H1 (cell line): ENCODE data around the gene CTBP2. TPM values are rescaled to one million over a fixed set of nuclear protein-coding genes. Genes with fewer than 3 reads are reported as not detected.

Experiments used
- CTCF ChIA-PET: fragments of 300-600 bp; sonication (Branson Sonifier 250); formaldehyde crosslinking; loops from one replicate; lab custom pipeline; 2021; ENCODE audit not compliant: partially characterized antibody; lab: Charles Lee
- POLR2A ChIA-PET: fragments of 300-600 bp; sonication (Branson Sonifier 250); formaldehyde crosslinking; loops from one replicate; lab custom pipeline; 2021; ENCODE audit warnings: inconsistent platforms; ENCODE audit not compliant: partially characterized antibody; lab: Charles Lee
- DNase-seq, 2 experiments: peaks; one replicate each; pipeline versions ENCODE4 v3.0.0 to v3.0.0-alpha.2; 2010 to 2022; ENCODE audit warnings: low spot score in 2 of 2, low read depth in 1 of 2, mixed read lengths in 1 of 2
- FAIRE-seq: peaks from 2 replicates; lab custom pipeline; 2011; peaks lifted over from hg19 to GRCh38; lab: Jason Lieb, UNC
- H2AFZ ChIP-seq: 2 replicates; pipeline ENCODE4 v1.8.1; 2012; ENCODE audit warnings: low read length, inconsistent platforms
- H2AK5ac ChIP-seq: 2 replicates; pipeline ENCODE4 v1.6.1; 2013; ENCODE audit warnings: low read depth, low read length
- H2BK120ac ChIP-seq: replicated peaks from 2 replicates; pipeline ENCODE3; 2013; ENCODE audit warnings: low read depth, low read length, inconsistent platforms
- H2BK12ac ChIP-seq: 2 replicates; pipeline ENCODE4 v1.6.1; 2013; ENCODE audit warnings: low read depth, low read length
- H2BK15ac ChIP-seq: 2 replicates; pipeline ENCODE4 v1.6.1; 2013; ENCODE audit warnings: low read length
- H2BK20ac ChIP-seq: 2 replicates; pipeline ENCODE4 v1.6.1; 2013; ENCODE audit warnings: low read length
- H2BK5ac ChIP-seq: 2 replicates; pipeline ENCODE4 v1.6.1; 2013; ENCODE audit warnings: low read depth, low read length
- H3K14ac ChIP-seq: 2 replicates; pipeline ENCODE4 v1.6.1; 2013; ENCODE audit warnings: inconsistent platforms; ENCODE audit not compliant: insufficient read length
- H3K18ac ChIP-seq: 2 replicates; pipeline ENCODE4 v1.6.1; 2013; ENCODE audit warnings: low read length; ENCODE audit errors: extremely low read depth
- H3K23ac ChIP-seq: 2 replicates; pipeline ENCODE4 v1.6.1; 2013; ENCODE audit warnings: inconsistent platforms; ENCODE audit not compliant: insufficient read length
- H3K23me2 ChIP-seq: 2 replicates; pipeline ENCODE4 v1.6.1; 2013; ENCODE audit warnings: low read depth, low read length
- H3K27ac ChIP-seq: 2 replicates; pipeline ENCODE4 v1.6.1; 2011; ENCODE audit warnings: low read depth, low read length, inconsistent platforms
- H3K27me3 ChIP-seq, 4 experiments: replicated peaks in 1 of 4; 1 replicate in 1 of 4; 2 replicates in 3 of 4; pipeline versions ENCODE4 v1.6.1 to v1.8.1; 2011 to 2013; ENCODE audit warnings: low read length in 3 of 4, mild to moderate bottlenecking in 3 of 4, inconsistent platforms in 2 of 4, mixed read lengths in 2 of 4, moderate library complexity in 1 of 4; ENCODE audit not compliant: control insufficient read depth in 3 of 4, insufficient read depth in 3 of 4; ENCODE audit errors: extremely low read depth in 1 of 4
- H3K36me3 ChIP-seq, 4 experiments: 2 replicates each; pipeline versions ENCODE4 v1.6.1 to v1.8.1; 2011 to 2013; ENCODE audit warnings: mild to moderate bottlenecking in 4 of 4, low read length in 3 of 4, moderate library complexity in 2 of 4, control low read depth in 1 of 4, inconsistent platforms in 1 of 4; ENCODE audit not compliant: insufficient read depth in 4 of 4, control insufficient read depth in 2 of 4
- H3K4ac ChIP-seq: replicated peaks from 2 replicates; pipeline ENCODE3; 2013; ENCODE audit warnings: low read length, low read depth, mixed read lengths, inconsistent platforms; ENCODE audit not compliant: insufficient read length
- H3K4me1 ChIP-seq, 4 experiments: replicated peaks in 1 of 4; 1 replicate in 1 of 4; 2 replicates in 3 of 4; pipeline versions ENCODE4 v1.6.1 to v1.8.1; 2011 to 2013; ENCODE audit warnings: low read length in 3 of 4, inconsistent platforms in 2 of 4, mixed read lengths in 1 of 4; ENCODE audit not compliant: insufficient read depth in 4 of 4, control insufficient read depth in 3 of 4
- H3K4me2 ChIP-seq, 2 experiments: 2 replicates each; pipeline versions ENCODE4 v1.6.1 to v1.8.1; 2011 to 2013; ENCODE audit warnings: low read depth in 2 of 2, low read length in 2 of 2, control low read depth in 1 of 2, inconsistent platforms in 1 of 2, mild to moderate bottlenecking in 1 of 2; ENCODE audit not compliant: insufficient read depth in 1 of 2
- H3K4me3 ChIP-seq, 4 experiments: fragments of 200-600, 300-600 bp in 1 of 4; sonication (generic), shearing (Covaris generic), sonication (Bioruptor Twin) in 1 of 4; 2 replicates each; pipeline versions ENCODE4 v1.5.1 to v1.8.1; 2011 to 2016; ENCODE audit warnings: low read length in 4 of 4, low read depth in 3 of 4, control low read depth in 2 of 4, inconsistent platforms in 2 of 4, mild to moderate bottlenecking in 2 of 4, mixed read lengths in 1 of 4, moderate library complexity in 1 of 4; ENCODE audit not compliant: insufficient read depth in 2 of 4; ENCODE audit errors: extremely low read depth in 1 of 4
- H3K56ac ChIP-seq: replicated peaks from 2 replicates; pipeline ENCODE3; 2013; ENCODE audit warnings: low read depth, mild to moderate bottlenecking, mixed read lengths, low read length, inconsistent platforms; ENCODE audit not compliant: insufficient read length
- H3K79me1 ChIP-seq: 2 replicates; pipeline ENCODE4 v1.6.1; 2013; ENCODE audit warnings: low read depth, low read length, control low read depth
- H3K79me2 ChIP-seq, 2 experiments: 2 replicates each; pipeline versions ENCODE4 v1.6.1 to v1.8.1; 2012 to 2013; ENCODE audit warnings: low read length in 2 of 2, mild to moderate bottlenecking in 2 of 2, inconsistent platforms in 1 of 2; ENCODE audit not compliant: insufficient read depth in 2 of 2, control insufficient read depth in 1 of 2
- H3K9ac ChIP-seq, 4 experiments: replicated peaks in 1 of 4; 1 replicate in 1 of 4; 2 replicates in 3 of 4; pipeline versions ENCODE4 v1.6.1 to v1.8.1; 2011 to 2013; ENCODE audit warnings: low read depth in 3 of 4, low read length in 3 of 4, control low read depth in 2 of 4, mild to moderate bottlenecking in 2 of 4, moderate library complexity in 2 of 4, inconsistent platforms in 1 of 4; ENCODE audit errors: extremely low read depth in 1 of 4
- H3K9me3 ChIP-seq, 2 experiments: 2 replicates each; pipeline versions ENCODE4 v1.6.1 to v1.8.1; 2012 to 2013; ENCODE audit warnings: mild to moderate bottlenecking in 2 of 2, moderate library complexity in 2 of 2, control low read depth in 1 of 2, inconsistent platforms in 1 of 2, low read depth in 1 of 2, low read length in 1 of 2, mixed read lengths in 1 of 2; ENCODE audit not compliant: insufficient read depth in 2 of 2
- H4K20me1 ChIP-seq, 2 experiments: replicated peaks in 1 of 2; 2 replicates each; pipeline versions ENCODE3 to v1.8.1; 2011 to 2013; ENCODE audit warnings: inconsistent platforms in 2 of 2, low read length in 2 of 2, mild to moderate bottlenecking in 1 of 2; ENCODE audit not compliant: insufficient read depth in 2 of 2, control insufficient read depth in 1 of 2
- H4K5ac ChIP-seq: 2 replicates; pipeline ENCODE4 v1.6.1; 2013; ENCODE audit warnings: low read length, low read depth, mixed read lengths, inconsistent platforms; ENCODE audit not compliant: insufficient read length
- H4K8ac ChIP-seq: 2 replicates; pipeline ENCODE4 v1.8.0; 2013; ENCODE audit warnings: mild to moderate bottlenecking, moderate library complexity, low read length, inconsistent platforms; ENCODE audit not compliant: insufficient read depth; ENCODE audit errors: extremely low read depth
- H4K91ac ChIP-seq: replicated peaks from 2 replicates; pipeline ENCODE3; 2013; ENCODE audit warnings: low read length, mixed read lengths, inconsistent platforms; ENCODE audit not compliant: insufficient read length
- GABPA ChIP-seq: IDR thresholded peaks from 2 replicates; pipeline ENCODE4 v1.6.1; 2011; ENCODE audit warnings: mild to moderate bottlenecking, low read length, moderate library complexity, borderline replicate concordance; ENCODE audit not compliant: insufficient read depth
- JUND ChIP-seq: IDR thresholded peaks from 2 replicates; pipeline ENCODE4 v1.6.1; 2011; ENCODE audit warnings: mild to moderate bottlenecking, improper control_type of control experiment, low read length
- NANOG ChIP-seq: IDR thresholded peaks from 2 replicates; pipeline ENCODE4 v1.6.1; 2011; ENCODE audit warnings: low read length, low read depth, mild to moderate bottlenecking, inconsistent platforms; ENCODE audit not compliant: insufficient read depth, poor library complexity, severe bottlenecking
- SUZ12 ChIP-seq: fragments of 200-600 bp; sonication (generic); IDR thresholded peaks from 2 replicates; pipeline ENCODE4 v1.6.1; 2012; ENCODE audit warnings: mild to moderate bottlenecking, inconsistent platforms, low read length, moderate library complexity, mixed read lengths
- TAF1 ChIP-seq: IDR thresholded peaks from 2 replicates; pipeline ENCODE4 v1.6.1; 2011; ENCODE audit warnings: mild to moderate bottlenecking, low read depth, low read length
- WGBS, 2 experiments: shearing (Covaris generic) in 1 of 2; methylation state at CpG; one replicate each; pipeline versions ENCODE4 v1.1.6 to v1.1.7; 2013 to 2015; ENCODE audit warnings: low lambda C conversion rate in 2 of 2, mixed read lengths in 2 of 2, inconsistent platforms in 1 of 2, low coverage in 1 of 2, missing lambda C conversion rate in 1 of 2; ENCODE audit not compliant: insufficient replicate concordance in 2 of 2, insufficient coverage in 1 of 2, insufficient read length in 1 of 2; ENCODE audit errors: extremely low coverage in 1 of 2, missing lambda C conversion rate in 1 of 2; 5-methylcytosine and 5-hydroxymethylcytosine counted together
- polyA plus RNA-seq, 7 experiments: library from polyadenylated mRNA; depleted of rRNA in 3 of 7; stranded (reverse) in 5 of 7; unstranded in 2 of 7; fragments of >200 nt in 5 of 7; fragments of 200-250 nt in 2 of 7; gene quantifications; 1 replicate in 5 of 7; 2 replicates in 1 of 7; 4 replicates in 1 of 7; pipeline versions ENCODE4 v1.2.1 to v1.2.3, GENCODE V29; 2011 to 2013; ENCODE audit warnings: missing spikeins in 2 of 7, mixed read lengths in 2 of 7
- total RNA-seq: library from RNA; stranded (reverse); fragmentation: NEBNext Ultra II Directional; extraction: Animal tissue kit (Norgen Biotek cat#: 25700); gene quantifications from 2 replicates; pipeline ENCODE4 v1.2.1, GENCODE V29; 2021

CTBP2 gene
- total and polyA plus RNA-seq, 2 of the 8 experiments (the other 6 are each of a cell fraction or from before 2014, with no cell fraction given), result 208 to 221 TPM

GRCh38 chr10:125107166-125107949, 53.0 kb downstream of the CTBP2 start:
- no peak overlapping the region for H2BK5ac ChIP-seq
- peaks cover 12 to 36% (median 21%) of the 10 kb centered on the region in 4 experiments for H3K4me1 ChIP-seq
- H2BK20ac ChIP-seq, result no peak overlapping the region
- H3K4ac ChIP-seq, result no peak overlapping the region
- no peak overlapping the region for H3K4me3 ChIP-seq
- FAIRE-seq (no peak), DNase-seq (no peak)
- no peak overlapping the region for H4K8ac ChIP-seq
- no peak overlapping the region for H3K4me2 ChIP-seq
- H3K14ac ChIP-seq, result no peak overlapping the region
- no peak overlapping the region for H2AK5ac ChIP-seq
- no peaks in the 10 kb centered on the region for H3K27me3 ChIP-seq
- H3K23ac ChIP-seq, result no peak overlapping the region
- H4K20me1 ChIP-seq, result peaks cover 66 to 81% of the 10 kb centered on the region in 2 experiments
- CTCF ChIA-PET, result interaction anchor here (1.3 to 1.4 kb wide), 2 partner anchors 29 to 115 kb away, joined by 3 read pairs; no protein-coding TSS in a partner anchor
- H3K23me2 ChIP-seq, result no peaks in the 10 kb centered on the region
- H3K9ac ChIP-seq, result no peak overlapping the region
- 92% methylated on average over 10 of the region's 10 CpGs; no CpG with 5 or more reads in 1 of the 2 experiments for WGBS, 2 experiments
- no peak overlapping the region for H2BK12ac ChIP-seq
- H3K9me3 ChIP-seq, result no peaks in the 10 kb centered on the region
- no peak overlapping the region for H2AFZ ChIP-seq
- POLR2A ChIA-PET, result interaction anchor here (1.4 to 1.6 kb wide), 2 partner anchors 11 to 41 kb away, joined by 3 to 5 read pairs; no protein-coding TSS in a partner anchor
- H3K79me2 ChIP-seq, result peaks cover 56 to 100% of the 10 kb centered on the region in 2 experiments
- H3K18ac ChIP-seq, result no peak overlapping the region
- no peak overlapping the region for H3K56ac ChIP-seq
- no peak overlapping the region for H2BK120ac ChIP-seq
- no peak overlapping the region for H2BK15ac ChIP-seq
- H3K79me1 ChIP-seq, result peaks cover 23% of the 10 kb centered on the region
- H3K27ac ChIP-seq, result no peak overlapping the region
- peaks cover 12 to 73% (median 27%) of the 10 kb centered on the region in 4 experiments for H3K36me3 ChIP-seq
- TF ChIP-seq SUZ12 (no peak), JUND (no peak), TAF1 (no peak), GABPA (no peak), NANOG (no peak)
- TF ChIP-seq, all 59 proteins: peak for 0
- no peak overlapping the region for H4K5ac ChIP-seq
- H4K91ac ChIP-seq, result no peak overlapping the region
